GM23338 (cell line): ENCODE data around the gene EPPIN. TPM values are rescaled to one million over a fixed set of nuclear protein-coding genes. Genes with fewer than 3 reads are reported as not detected.
"Not testable (repeated sequence)": the region's sequence is repeated elsewhere in the genome, so short reads cannot be mapped to it uniquely, and the experiment has no call there.

ENCODE experiments used
- ATAC-seq: fragments of 200-7000 bp; cut with Tn5 transposase; 3 replicates; pipeline ENCODE4 v1.9.1; 2020
- DNase-seq: peaks from one replicate; pipeline ENCODE4 v3.0.0-alpha.2; 2015; ENCODE audit warnings: low spot score
- H2AFZ ChIP-seq: fragments of 200-600 bp; sonication (generic); 2 replicates; pipeline ENCODE4 v1.8.0; 2016; ENCODE audit warnings: antibody characterized with exemption, mild to moderate bottlenecking, moderate library complexity
- H3F3A ChIP-seq: fragments of 200-600 bp; sonication (generic); replicated peaks from 2 replicates; pipeline ENCODE4 v1.8.0; 2017; ENCODE audit warnings: antibody characterized with exemption, mixed run types, low read depth
- H3K27ac ChIP-seq: fragments of 200-600 bp; sonication (generic); 2 replicates; pipeline ENCODE4 v1.6.1; 2016; ENCODE audit warnings: low read depth
- H3K27me3 ChIP-seq: fragments of 200-600 bp; sonication (generic); 2 replicates; pipeline ENCODE4 v1.8.0; 2016; ENCODE audit warnings: mild to moderate bottlenecking, mixed run types, moderate library complexity; ENCODE audit not compliant: insufficient read depth
- H3K36me3 ChIP-seq: fragments of 200-600 bp; sonication (generic); 2 replicates; pipeline ENCODE4 v1.8.0; 2016; ENCODE audit warnings: mild to moderate bottlenecking; ENCODE audit not compliant: insufficient read depth
- H3K4me1 ChIP-seq: fragments of 200-600 bp; sonication (generic); 2 replicates; pipeline ENCODE4 v1.8.0; 2016; ENCODE audit warnings: mild to moderate bottlenecking, moderate library complexity; ENCODE audit not compliant: insufficient read depth
- H3K4me2 ChIP-seq: fragments of 200-600 bp; sonication (generic); 2 replicates; pipeline ENCODE4 v1.7.1; 2017; ENCODE audit warnings: mixed run types
- H3K4me3 ChIP-seq: fragments of 200-600 bp; sonication (generic); 2 replicates; pipeline ENCODE4 v1.6.1; 2016; ENCODE audit warnings: mixed run types
- H3K79me2 ChIP-seq: fragments of 200-600 bp; sonication (generic); replicated peaks from 2 replicates; pipeline ENCODE4 v1.8.0; 2017; ENCODE audit warnings: mild to moderate bottlenecking; ENCODE audit not compliant: insufficient read depth
- H3K9me2 ChIP-seq: fragments of 200-600 bp; sonication (generic); 2 replicates; pipeline ENCODE4 v1.8.0; 2017; ENCODE audit not compliant: insufficient read depth
- H4K20me1 ChIP-seq: fragments of 200-600 bp; sonication (generic); replicated peaks from 2 replicates; pipeline ENCODE4 v1.8.0; 2017; ENCODE audit warnings: mild to moderate bottlenecking; ENCODE audit not compliant: insufficient read depth
- H3K27ac Mint-ChIP-seq: 2 replicates; pipeline ENCODE4 v1.8.0; 2020; ENCODE audit warnings: inconsistent platforms, mild to moderate bottlenecking, moderate library complexity, mixed read lengths
- H3K27me3 Mint-ChIP-seq: 3 replicates; pipeline ENCODE4 v1.8.0; 2022; ENCODE audit warnings: low read depth, mild to moderate bottlenecking, moderate library complexity, mixed read lengths, inconsistent platforms; ENCODE audit not compliant: insufficient read depth, poor library complexity
- H3K36me3 Mint-ChIP-seq: 3 replicates; pipeline ENCODE4 v1.8.0; 2021; ENCODE audit warnings: low read depth, mild to moderate bottlenecking, inconsistent platforms, moderate library complexity, mixed read lengths
- H3K4me1 Mint-ChIP-seq: 3 replicates; pipeline ENCODE4 v1.8.0; 2020; ENCODE audit warnings: mild to moderate bottlenecking, inconsistent platforms, mixed read lengths
- H3K4me3 Mint-ChIP-seq: 3 replicates; pipeline ENCODE4 v1.8.0; 2021; ENCODE audit warnings: moderate library complexity, mild to moderate bottlenecking, inconsistent platforms, mixed read lengths
- H3K9me3 Mint-ChIP-seq: 3 replicates; pipeline ENCODE4 v1.8.0; 2020; ENCODE audit warnings: moderate library complexity, mild to moderate bottlenecking, inconsistent platforms, mixed read lengths
- EZH2phosphoT487 ChIP-seq: fragments of 200-600 bp; sonication (generic); IDR thresholded peaks from one replicate; pipeline ENCODE4 v1.8.1; 2018; ENCODE audit warnings: antibody characterized with exemption; ENCODE audit not compliant: unreplicated experiment
- ZNF462 ChIP-seq: fragments of 250-450 bp; sonication (Bioruptor Pico); IDR thresholded peaks from 2 replicates; pipeline ENCODE4 v1.5.0; 2020; ENCODE audit warnings: mild to moderate bottlenecking, moderate library complexity
- polyA plus RNA-seq: library from polyadenylated mRNA; unstranded; fragments of >200 nt; fragmentation: Nextera tagmentation; extraction: Ambion mirVana; gene quantifications from 2 replicates; pipeline ENCODE4 v1.2.1, GENCODE V29; 2016
- total RNA-seq: library from RNA; depleted of rRNA; stranded (reverse); fragments of >200 nt; shearing (Covaris generic); gene quantifications from 2 replicates; pipeline ENCODE4 v1.2.3, GENCODE V29; 2014

EPPIN gene
- total and polyA plus RNA-seq, 2 experiments from 2014 or later = 0.78 TPM; not detected in 1

GRCh38 chr20:45585986-45586385 lies 38.8 kb upstream of the EPPIN start:
- not testable (repeated sequence) for H3K9me2 ChIP-seq, H3K79me2 ChIP-seq, H3K27ac Mint-ChIP-seq, DNase-seq, H3K4me3 Mint-ChIP-seq, H3K27me3 ChIP-seq, H3K4me3 ChIP-seq, H3K9me3 Mint-ChIP-seq, H3K27me3 Mint-ChIP-seq, H3K36me3 Mint-ChIP-seq, ATAC-seq, H2AFZ ChIP-seq, H4K20me1 ChIP-seq, H3K4me2 ChIP-seq, H3K36me3 ChIP-seq, H3F3A ChIP-seq, H3K27ac ChIP-seq
- H3K4me1 Mint-ChIP-seq = peaks cover 11% of the 10 kb centered on the region
- peaks cover 27% of the 10 kb centered on the region for H3K4me1 ChIP-seq

- H3F3A ChIP-seq, H3K9me3 Mint-ChIP-seq, ATAC-seq, H3K36me3 Mint-ChIP-seq, H3K4me3 ChIP-seq, H3K27ac ChIP-seq, H3K79me2 ChIP-seq, H3K27me3 ChIP-seq, H3K4me2 ChIP-seq, H3K36me3 ChIP-seq, H3K9me2 ChIP-seq, H3K27me3 Mint-ChIP-seq, DNase-seq, H3K27ac Mint-ChIP-seq, H4K20me1 ChIP-seq, H3K4me3 Mint-ChIP-seq: not testable (repeated sequence)
- Histone ChIP-seq H2AFZ (peak overlapping the region; percentile 48; the same call in 1 of the 2 replicates), H3K4me1 (peaks cover 27% of the 10 kb centered on the region)
- peaks cover 13% of the 10 kb centered on the region for H3K4me1 Mint-ChIP-seq
Observed at GRCh38 chr20:45584294-45584693, 37.1 kb upstream of the EPPIN start.

- H4K20me1 ChIP-seq = no peaks in the 10 kb centered on the region
- DNase-seq (peak; percentile 45), ATAC-seq (peak; percentile 89)
- no peaks in the 10 kb centered on the region for H3K36me3 ChIP-seq
- no peaks in the 10 kb centered on the region for H3K27me3 Mint-ChIP-seq
- H3K4me3 ChIP-seq = no peak overlapping the region
- H3K9me3 Mint-ChIP-seq = no peaks in the 10 kb centered on the region
- no peak overlapping the region for H3K27ac Mint-ChIP-seq
- peak overlapping the region; percentile 46 for H3K4me2 ChIP-seq
- H3K9me2 ChIP-seq = no peaks in the 10 kb centered on the region
- peak overlapping the region; percentile 86 for H2AFZ ChIP-seq
- H3K27ac ChIP-seq = no peak overlapping the region; the same call in 1 of the 2 replicates
- H3K4me1 ChIP-seq = peaks cover 28% of the 10 kb centered on the region
- H3K4me3 Mint-ChIP-seq = peak overlapping the region; percentile 31
- peaks cover 17% of the 10 kb centered on the region for H3K4me1 Mint-ChIP-seq
- TF ChIP-seq ZNF462 = peak; percentile 66
- no peak for TF ChIP-seq EZH2phosphoT487
- H3K27me3 ChIP-seq = no peaks in the 10 kb centered on the region
- H3F3A ChIP-seq = no peaks in the 10 kb centered on the region
- no peaks in the 10 kb centered on the region for H3K79me2 ChIP-seq
- no peaks in the 10 kb centered on the region for H3K36me3 Mint-ChIP-seq
Observed at GRCh38 chr20:45583502-45583901, 36.3 kb upstream of the EPPIN start.
